HG03432 (cell line): Measurements from ENCODE around the gene ZSWIM3.
"Not testable (repeated sequence)": the region's sequence is repeated elsewhere in the genome, so short reads cannot be mapped to it uniquely, and the experiment has no call there.

Source experiments
- ATAC-seq: cut with Tn5 transposase; IDR thresholded peaks from one replicate; pipeline ENCODE4 v1.9.1; 2021; ENCODE audit warnings: mild to moderate bottlenecking, moderate library complexity; ENCODE audit not compliant: unreplicated experiment

ZSWIM3 gene

GRCh38 chr20:45857114-45857881 is at the start of gene ZSWIM3, which contains the start of gene ACOT8:
Gene ZSWIM3, plus strand, starts transcription at chr20:45857614. Its CDS starts 212 bp downstream, at chr20:45857826.
Gene ACOT8, minus strand, starts transcription at chr20:45857392. Its CDS starts 77 bp downstream, at chr20:45857315.
- ATAC-seq: peak; percentile 91

DNA sequence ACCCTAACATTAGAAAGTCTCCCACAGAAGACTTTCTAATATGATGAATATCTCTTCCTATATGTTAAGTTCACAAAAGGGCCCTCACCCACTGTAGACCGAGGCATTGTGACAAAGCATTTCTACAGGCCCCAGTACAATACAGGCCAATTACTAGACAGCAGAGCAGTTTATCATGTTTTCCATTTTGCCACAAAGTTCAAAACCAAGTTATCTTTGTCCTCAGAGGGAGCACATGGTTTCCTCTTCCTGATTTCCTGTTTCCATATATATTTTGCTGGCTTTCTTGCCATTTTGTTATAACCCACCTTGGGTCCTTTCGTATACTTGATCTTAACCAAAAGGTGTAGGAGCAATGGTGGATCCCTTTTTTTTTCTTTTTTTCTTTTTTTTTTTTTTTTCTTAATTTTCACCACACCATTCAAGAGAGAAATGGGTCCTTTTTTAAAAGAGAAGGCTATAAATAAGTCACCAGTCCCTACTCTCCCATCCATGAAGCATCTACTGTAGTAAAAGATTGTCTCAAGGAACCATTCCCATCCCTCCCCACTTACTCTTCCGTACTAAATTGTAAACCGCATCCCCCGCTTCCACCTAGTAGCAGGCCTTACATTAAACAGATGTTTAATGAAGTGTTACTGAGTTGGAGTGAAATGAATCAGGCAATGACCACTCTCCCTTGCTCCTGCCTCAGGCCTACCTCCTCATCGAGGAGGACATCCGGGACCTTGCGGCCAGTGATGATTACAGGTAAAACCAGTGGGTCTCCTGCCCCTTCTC is 47.0 kb upstream of the ZSWIM3 start:
- ATAC-seq: no peak

DNA sequence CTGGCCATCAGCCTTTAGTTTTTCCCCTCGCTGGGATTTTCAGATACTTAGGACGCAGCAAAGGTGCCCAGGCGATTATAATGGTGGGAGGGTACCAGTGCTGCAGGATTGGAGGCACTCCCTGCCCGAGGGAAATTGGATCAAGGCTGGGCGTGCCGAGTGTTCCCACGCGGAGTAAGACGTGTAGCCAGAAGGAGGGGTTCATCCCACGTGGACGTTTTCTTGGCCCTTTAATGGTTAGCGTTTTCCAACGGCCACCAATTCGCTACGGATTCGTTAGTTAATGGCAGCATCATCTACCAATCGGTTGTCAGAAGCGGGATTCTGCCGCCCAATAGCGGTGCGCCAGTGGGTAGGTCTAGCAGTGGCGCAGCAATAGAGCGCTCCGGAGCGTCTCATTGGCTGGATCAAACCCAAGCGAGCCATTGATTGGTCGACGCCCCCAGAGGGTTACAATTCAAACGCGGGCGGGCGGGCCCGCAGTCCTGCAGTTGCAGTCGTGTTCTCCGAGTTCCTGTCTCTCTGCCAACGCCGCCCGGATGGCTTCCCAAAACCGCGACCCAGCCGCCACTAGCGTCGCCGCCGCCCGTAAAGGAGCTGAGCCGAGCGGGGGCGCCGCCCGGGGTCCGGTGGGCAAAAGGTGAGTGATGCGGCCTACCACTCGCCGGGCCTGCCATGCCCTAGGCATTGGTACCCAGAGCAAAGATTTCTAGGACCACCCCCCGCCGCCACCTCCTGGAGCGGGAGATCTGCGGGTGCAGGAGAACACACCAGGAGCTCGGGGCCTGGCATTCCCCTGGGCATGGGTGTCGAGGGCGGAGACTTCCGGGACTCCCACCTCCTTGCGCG is 45.0 kb upstream of the ZSWIM3 start, which contains the start of gene UBE2C:
TSS of gene UBE2C (plus strand) at position 488 of the 849 bp plus-strand sequence. CDS start at position 540, 52 bp downstream.
- ATAC-seq: peak; percentile 97

- ATAC-seq: no peak
Observed at GRCh38 chr20:45813006-45813340, 44.4 kb upstream of the ZSWIM3 start.

DNA sequence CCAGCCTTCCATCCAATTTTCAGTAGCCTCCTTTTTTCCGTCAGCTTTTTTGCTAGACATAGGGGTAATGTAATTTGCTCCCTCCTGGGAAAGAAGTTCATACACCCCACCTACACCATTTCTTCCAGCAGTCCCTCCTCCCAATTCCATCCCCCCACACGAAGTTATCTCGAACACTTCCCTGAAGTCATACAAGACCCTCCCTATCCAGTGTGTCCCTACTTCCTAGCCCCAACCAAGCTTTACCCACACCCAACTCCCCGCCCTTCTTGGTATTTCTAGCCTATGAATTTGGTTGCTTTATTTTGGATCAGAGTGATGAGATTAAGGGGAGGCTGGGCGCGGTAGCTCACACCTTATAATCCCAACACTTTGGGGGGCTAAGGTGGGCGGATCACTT is 43.9 kb upstream of the ZSWIM3 start:
- ATAC-seq: no peak

GRCh38 chr20:45814314-45814713 is 43.1 kb upstream of the ZSWIM3 start:
- ATAC-seq: no peak

DNA sequence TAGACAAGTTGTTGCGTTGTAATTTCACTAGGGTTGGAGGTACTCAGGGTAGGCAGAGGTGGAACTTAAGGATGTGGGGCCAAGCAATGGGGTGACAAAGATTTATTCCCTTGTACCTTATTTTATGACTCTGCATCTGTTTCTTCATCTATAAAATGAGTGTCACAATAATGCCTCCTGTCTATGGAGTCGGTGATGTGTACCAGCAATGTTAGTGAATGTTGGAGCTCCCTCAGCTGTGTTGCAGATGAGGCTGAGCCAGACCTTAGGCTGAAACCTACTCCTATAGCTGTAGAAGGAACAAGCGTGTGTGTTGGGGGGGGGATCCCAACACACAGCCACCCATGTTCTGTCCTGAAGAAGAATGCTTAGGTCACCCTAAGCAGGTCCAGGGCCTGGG is 40.5 kb upstream of the ZSWIM3 start:
- ATAC-seq: no peak

- no peak for ATAC-seq
Observed at GRCh38 chr20:45817376-45818194, 39.8 kb upstream of the ZSWIM3 start.

- no peak for ATAC-seq
Observed at GRCh38 chr20:45818239-45818638, 39.2 kb upstream of the ZSWIM3 start.

DNA sequence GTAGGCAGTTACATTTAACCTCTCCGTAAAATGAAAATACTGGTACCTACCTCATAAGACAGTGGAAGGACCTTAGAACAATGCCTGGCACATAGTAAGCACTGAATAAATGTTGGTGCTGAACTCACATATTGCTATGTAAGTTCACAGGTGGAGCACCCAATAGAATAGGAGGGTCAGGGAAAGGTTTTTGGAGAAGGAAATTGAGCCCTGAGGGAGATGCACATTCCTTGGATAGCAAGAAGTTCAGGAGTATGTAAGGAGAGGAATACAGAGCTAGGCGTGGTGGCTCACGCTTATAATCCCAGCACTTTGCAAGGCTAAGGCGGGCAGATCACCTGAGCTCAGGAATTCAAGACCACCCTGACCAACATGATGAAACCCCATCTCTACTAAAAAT is 37.9 kb upstream of the ZSWIM3 start:
- ATAC-seq: no peak

DNA sequence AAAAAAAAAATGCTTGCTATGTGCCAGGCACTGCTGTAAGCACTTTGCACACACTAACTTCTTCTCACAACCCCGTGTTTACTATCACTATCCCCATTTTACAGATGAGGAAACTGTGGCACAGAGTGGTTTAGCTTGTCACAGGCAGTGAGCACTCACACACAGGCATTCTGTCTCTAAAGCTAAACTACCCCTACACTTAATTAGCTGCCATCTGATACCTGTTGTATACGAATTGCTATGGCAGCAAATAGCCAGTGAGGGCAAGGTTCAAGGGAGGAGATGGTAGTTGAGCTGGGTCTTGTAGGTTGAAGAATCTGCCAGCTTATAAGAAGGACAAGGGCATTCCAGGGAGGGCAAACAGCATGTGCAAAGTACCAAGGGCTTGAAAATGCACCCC is 35.5 kb upstream of the ZSWIM3 start:
- ATAC-seq: no peak

DNA sequence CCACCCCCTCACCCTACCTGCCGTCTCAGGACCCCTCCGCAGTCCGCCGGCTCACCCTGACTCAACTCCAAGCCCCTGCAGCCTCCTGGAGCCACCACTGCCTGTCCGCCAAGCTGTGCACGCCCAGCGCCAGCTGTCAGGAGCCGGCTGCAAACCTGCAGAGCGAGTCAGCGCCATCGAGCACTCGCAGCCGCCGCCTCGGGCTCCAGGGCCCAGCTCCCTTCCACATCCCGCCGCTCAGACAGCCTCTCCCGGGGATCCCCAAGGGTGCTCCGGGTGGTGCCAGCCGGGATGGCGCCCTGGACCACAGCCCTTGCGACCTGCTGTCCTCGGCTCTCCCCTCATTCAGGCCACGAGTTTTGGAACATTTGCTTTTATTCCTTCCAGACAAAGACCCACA is 34.6 kb upstream of the ZSWIM3 start:
- ATAC-seq: no peak

- ATAC-seq: no peak
Observed at GRCh38 chr20:45823949-45824835, 33.2 kb upstream of the ZSWIM3 start.

GRCh38 chr20:45826381-45827019 is 30.9 kb upstream of the ZSWIM3 start:
- no peak for ATAC-seq

- ATAC-seq: no peak
Observed at GRCh38 chr20:45827030-45827652, 30.3 kb upstream of the ZSWIM3 start, which contains the start of gene TNNC2. Gene TNNC2, minus strand, starts transcription at chr20:45827312. Its CDS starts 64 bp downstream, at chr20:45827248.

- no peak for ATAC-seq
Observed at GRCh38 chr20:45827712-45828111, 29.7 kb upstream of the ZSWIM3 start.

DNA sequence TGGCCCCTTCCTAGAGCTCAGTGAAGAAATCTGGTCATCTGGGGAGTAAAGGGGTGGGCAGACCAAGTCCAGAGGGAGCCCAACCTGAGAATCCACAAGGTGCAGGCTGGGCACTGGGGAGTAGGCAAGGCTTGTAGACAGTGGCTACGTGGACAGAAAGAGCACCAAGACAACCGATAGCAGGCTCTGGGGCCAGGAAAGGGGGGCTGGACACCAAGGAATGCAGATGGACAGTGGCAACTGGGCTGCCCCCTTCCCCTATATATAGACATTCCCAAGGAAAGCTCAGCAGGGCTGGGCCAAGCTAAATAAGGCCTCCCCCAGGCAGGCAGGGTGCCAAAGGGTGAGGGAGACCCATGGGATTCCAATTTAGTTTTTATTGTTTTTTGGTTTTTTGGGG is 28.8 kb upstream of the ZSWIM3 start:
- ATAC-seq: no peak

- ATAC-seq: not testable (repeated sequence)
Observed at GRCh38 chr20:45829673-45830106, 27.7 kb upstream of the ZSWIM3 start.
